Measurements from ENCODE around the gene MROH2A. TPM values are rescaled to one million over a fixed set of nuclear protein-coding genes. Genes with fewer than 3 reads are reported as not detected.

MROH2A gene
- total and polyA plus RNA-seq, 11 donors, result 0.75 TPM; not detected in 10

DNA sequence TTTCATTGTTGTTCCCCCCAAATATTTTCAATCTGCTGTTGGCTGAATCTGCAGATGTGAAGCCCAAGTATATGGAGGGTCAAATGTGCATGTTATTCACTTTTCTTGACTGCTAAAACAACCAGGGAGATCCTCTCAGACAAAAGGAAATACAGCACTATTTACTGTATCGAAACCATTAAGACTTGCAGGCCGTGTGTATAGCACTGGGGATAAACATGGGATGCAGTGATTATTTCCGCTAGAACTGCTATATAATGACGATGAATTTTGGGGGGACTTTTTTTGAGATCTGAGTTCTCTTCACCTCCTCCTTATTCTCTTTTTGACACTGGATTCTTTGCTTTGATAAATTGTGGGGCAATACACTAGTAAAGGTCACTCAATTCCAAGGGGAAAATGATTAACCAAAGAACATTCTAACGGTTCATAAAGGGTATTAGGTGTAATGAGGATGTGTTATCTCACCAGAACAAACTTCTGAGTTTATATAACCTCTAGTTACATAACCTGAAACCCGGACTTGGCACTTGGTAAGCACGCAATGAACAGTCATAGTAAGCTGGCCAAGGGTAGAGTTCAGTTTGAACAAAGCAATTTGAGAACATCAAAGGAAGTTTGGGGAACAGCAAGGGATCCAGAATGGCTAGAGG is 21.6 kb upstream of the MROH2A start:
- H3K4me1 ChIP-seq, result no peaks in the 10 kb centered on the region
- ATAC-seq (no peak), DNase-seq (no peak)
- H3K27ac ChIP-seq, result no peak overlapping the region
- H3K9me3 ChIP-seq, result no peaks in the 10 kb centered on the region
- 70 to 81% (median 75%) methylated on average over 7 of the region's 7 CpGs for WGBS, 4 donors
- H3K27me3 ChIP-seq, result no peaks in the 10 kb centered on the region
- H3K4me3 ChIP-seq, result no peak overlapping the region
- no peak for TF ChIP-seq POLR2A (IDR thresholded peaks at IDR 0.05)
- TF ChIP-seq, protein P1, sequence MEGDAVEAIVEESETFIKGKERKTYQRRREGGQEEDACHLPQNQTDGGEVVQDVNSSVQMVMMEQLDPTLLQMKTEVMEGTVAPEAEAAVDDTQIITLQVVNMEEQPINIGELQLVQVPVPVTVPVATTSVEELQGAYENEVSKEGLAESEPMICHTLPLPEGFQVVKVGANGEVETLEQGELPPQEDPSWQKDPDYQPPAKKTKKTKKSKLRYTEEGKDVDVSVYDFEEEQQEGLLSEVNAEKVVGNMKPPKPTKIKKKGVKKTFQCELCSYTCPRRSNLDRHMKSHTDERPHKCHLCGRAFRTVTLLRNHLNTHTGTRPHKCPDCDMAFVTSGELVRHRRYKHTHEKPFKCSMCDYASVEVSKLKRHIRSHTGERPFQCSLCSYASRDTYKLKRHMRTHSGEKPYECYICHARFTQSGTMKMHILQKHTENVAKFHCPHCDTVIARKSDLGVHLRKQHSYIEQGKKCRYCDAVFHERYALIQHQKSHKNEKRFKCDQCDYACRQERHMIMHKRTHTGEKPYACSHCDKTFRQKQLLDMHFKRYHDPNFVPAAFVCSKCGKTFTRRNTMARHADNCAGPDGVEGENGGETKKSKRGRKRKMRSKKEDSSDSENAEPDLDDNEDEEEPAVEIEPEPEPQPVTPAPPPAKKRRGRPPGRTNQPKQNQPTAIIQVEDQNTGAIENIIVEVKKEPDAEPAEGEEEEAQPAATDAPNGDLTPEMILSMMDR (IDR thresholded peaks at IDR 0.05), result no peak
- no peaks in the 10 kb centered on the region for H3K36me3 ChIP-seq
- intact Hi-C loops (cut with DNase I), result no loop called here

DNA sequence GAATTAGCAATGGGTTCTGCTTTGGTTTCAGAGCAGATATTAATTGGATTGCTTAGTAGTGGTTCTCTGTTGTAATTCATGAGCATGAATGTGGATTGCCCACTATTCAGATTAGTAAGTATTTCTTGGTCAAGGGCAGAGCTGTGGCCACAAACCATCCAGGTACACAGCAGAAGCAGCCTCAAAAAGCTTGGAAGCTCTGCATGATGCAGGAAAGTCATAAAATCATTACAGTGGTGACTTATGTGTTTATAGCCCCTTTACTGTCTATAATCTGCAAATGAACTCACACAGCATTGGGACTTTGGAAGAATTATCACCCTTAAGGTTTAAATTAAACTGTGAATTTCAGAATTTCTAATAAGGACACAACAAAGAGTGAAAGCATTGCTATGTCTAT is 20.0 kb upstream of the MROH2A start:
- Histone ChIP-seq H3K36me3 (no peaks in the 10 kb centered on the region), H3K27me3 (peaks cover 0 to 7% (median 0%) of the 10 kb centered on the region in 9 donors), H3K4me1 (no peaks in the 10 kb centered on the region), H3K9me3 (no peaks in the 10 kb centered on the region), H3K4me3 (no peak overlapping the region), H3K27ac (no peak overlapping the region)
- DNase-seq, result no peak
- intact Hi-C loops (cut with DNase I), result no loop called here
- TF ChIP-seq, protein P1 (IDR thresholded peaks at IDR 0.05), result no peak
- TF ChIP-seq POLR2A (IDR thresholded peaks at IDR 0.05), result no peak
- no peak for ATAC-seq

DNA sequence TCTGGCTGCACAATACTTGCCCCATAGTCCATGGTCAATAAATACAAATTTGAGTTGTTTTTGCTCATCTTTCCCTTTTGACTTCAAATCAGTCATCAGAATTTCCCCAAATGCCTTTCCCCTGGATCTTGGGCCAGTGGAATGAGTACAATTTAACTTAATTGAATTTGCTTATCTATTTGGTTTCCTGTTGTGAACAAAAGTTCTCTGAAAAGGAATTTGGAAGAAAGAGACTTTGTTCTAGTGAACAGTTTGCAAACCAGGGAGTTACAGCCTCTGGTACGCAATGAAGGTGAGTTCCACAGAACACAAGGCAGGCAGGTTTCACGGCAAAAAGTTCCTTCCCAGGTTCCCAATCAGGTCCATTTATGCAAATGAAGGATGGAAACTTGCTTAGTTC is 19.3 kb upstream of the MROH2A start:
- no peaks in the 10 kb centered on the region for H3K9me3 ChIP-seq
- DNase-seq (no peak), ATAC-seq (no peak)
- H3K4me1 ChIP-seq, result no peaks in the 10 kb centered on the region
- peaks cover 0 to 8% (median 0%) of the 10 kb centered on the region in 9 donors for H3K27me3 ChIP-seq
- WGBS, 4 donors, result 77 to 88% (median 81%) methylated on average over 2 of the region's 2 CpGs
- intact Hi-C loops (cut with DNase I), result loop anchor here in 1 of 10 donors (1.0 kb wide), 1 partner anchor 11 kb away; no protein-coding TSS in a partner anchor
- H3K36me3 ChIP-seq, result no peaks in the 10 kb centered on the region
- H3K4me3 ChIP-seq, result no peak overlapping the region
- no peak overlapping the region for H3K27ac ChIP-seq
- no peak for TF ChIP-seq POLR2A (IDR thresholded peaks at IDR 0.05)
- TF ChIP-seq, protein P1 (IDR thresholded peaks at IDR 0.05), result no peak

DNA sequence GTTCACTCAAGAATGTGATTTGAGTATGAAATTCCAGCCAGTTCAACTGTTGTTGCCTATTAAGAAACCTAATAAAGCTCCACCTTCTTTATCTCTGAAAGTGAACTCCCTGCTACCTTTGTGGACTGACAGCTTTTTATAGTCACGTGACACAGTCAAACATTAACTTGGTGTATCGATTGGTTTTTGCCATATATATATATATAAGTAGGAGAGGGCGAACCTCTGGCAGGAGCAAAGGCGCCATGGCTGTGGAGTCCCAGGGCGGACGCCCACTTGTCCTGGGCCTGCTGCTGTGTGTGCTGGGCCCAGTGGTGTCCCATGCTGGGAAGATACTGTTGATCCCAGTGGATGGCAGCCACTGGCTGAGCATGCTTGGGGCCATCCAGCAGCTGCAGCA is 18.1 kb upstream of the MROH2A start, which contains the start of gene UGT1A1:
TSS of gene UGT1A1 (plus strand) at position 228 of the 400 bp plus-strand sequence. CDS start at position 246, 18 bp downstream.
- Histone ChIP-seq H3K27ac (no peak within 1 kb of the TSS), H3K4me1 (no peaks in the 10 kb centered on the region), H3K27me3 (peaks cover 0 to 16% (median 0%) of the 10 kb centered on the region in 9 donors), H3K9me3 (no peaks in the 10 kb centered on the region), H3K4me3 (no peak within 1 kb of the TSS), H3K36me3 (no peaks in the 10 kb centered on the region)
- intact Hi-C loops (cut with DNase I), result no loop called here
- DNase-seq (no peak), ATAC-seq (no peak)
- TF ChIP-seq POLR2A (IDR thresholded peaks at IDR 0.05), result no peak
- TF ChIP-seq, protein P1 (IDR thresholded peaks at IDR 0.05), result no peak
- 82 to 94% (median 91%) methylated on average over 6 of the region's 6 CpGs for WGBS, 4 donors

All from heart left ventricle (tissue), 16 donors.